Measurements from ENCODE around the gene TLR7. TPM values are rescaled to one million over a fixed set of nuclear protein-coding genes. Genes with fewer than 3 reads are reported as not detected.

The TLR7 gene
- total and polyA plus RNA-seq, 2 donors (not counting 3 experiments of a cell fraction or from before 2014, with no cell fraction given), result not detected

GRCh38 chrX:12934850-12935249 is 68.0 kb downstream of the TLR7 start:
- DNase-seq (ENCODE audit: low read depth, low spot score) (no peak), FAIRE-seq (no peak)
- TF ChIP-seq MAX (IDR thresholded peaks at IDR 0.05; ENCODE audit: insufficient read depth, insufficient read length), result no peak
- TF ChIP-seq EZH2 (IDR thresholded peaks at IDR 0.05; ENCODE audit: borderline replicate concordance, low read depth, low read length, severe bottlenecking), result no peak
- no peak for TF ChIP-seq POLR2A (IDR thresholded peaks at IDR 0.05; ENCODE audit: low read depth, low read length)
- TF ChIP-seq FOS (IDR thresholded peaks at IDR 0.05; ENCODE audit: borderline replicate concordance, insufficient read depth, low read length), result no peak
- no peak for TF ChIP-seq POLR2AphosphoS5 (IDR thresholded peaks at IDR 0.05; ENCODE audit: insufficient read depth, low read depth, low read length)
- no peak for TF ChIP-seq CTCF (IDR thresholded peaks at IDR 0.05; ENCODE audit: extremely low read depth in 1 of 2, insufficient read depth in 1 of 2, low read depth in 1 of 2, low read length in 2 of 2)
- no peak for TF ChIP-seq JUN (IDR thresholded peaks at IDR 0.05; ENCODE audit: borderline replicate concordance, insufficient read depth, insufficient read length, low read depth)
- TF ChIP-seq GATA2 (IDR thresholded peaks at IDR 0.05; ENCODE audit: insufficient read depth, insufficient read length, low read depth, low read length), result no peak
- TF ChIP-seq MYC (IDR thresholded peaks at IDR 0.05; ENCODE audit: low read depth, low read length), result no peak
- H3K9me1 ChIP-seq (replicated peaks; ENCODE audit: control insufficient read depth, extremely low read depth, insufficient read depth, low read length), result no peaks in the 10 kb centered on the region
- no peak overlapping the region for H3K27ac ChIP-seq (ENCODE audit: insufficient read depth, low read depth, low read length)
- no peaks in the 10 kb centered on the region for H3K4me1 ChIP-seq (ENCODE audit: control insufficient read depth, extremely low read depth, insufficient read depth, low read length)
- ChIA-PET POLR2A (no interaction called here), CTCF (no interaction called here)
- H2AFZ ChIP-seq (ENCODE audit: low read depth, low read length), result no peak overlapping the region
- dilution Hi-C loops (cut with MboI; ENCODE audit: extremely low pct_ligation_motif_present, low sequenced_read_pairs), result no loop called here
- no TSS peak for BruUV-seq (replicated peaks)
- H3K36me3 ChIP-seq (ENCODE audit: control insufficient read depth in 2 of 2, extremely low read depth in 1 of 2, insufficient read depth in 2 of 2, low read length in 2 of 2), result no peaks in the 10 kb centered on the region
- no peaks in the 10 kb centered on the region for H3K79me2 ChIP-seq (ENCODE audit: control insufficient read depth, insufficient read depth, low read length)
- intact Hi-C loops (cut with micrococcal nuclease), result no loop called here
- no peak overlapping the region for H3K4me2 ChIP-seq (ENCODE audit: insufficient read depth, low read length)
- no peak overlapping the region for H3K4me3 ChIP-seq (replicated peaks in 1 of 3; ENCODE audit: insufficient read depth in 1 of 3, low read depth in 1 of 3, low read length in 3 of 3)
- H3K27me3 ChIP-seq (ENCODE audit: control insufficient read depth in 2 of 2, insufficient read depth in 2 of 2, low read length in 2 of 2), result no peaks in the 10 kb centered on the region
- H3K9me3 ChIP-seq (replicated peaks; ENCODE audit: control insufficient read depth, insufficient read depth, low read length), result no peaks in the 10 kb centered on the region
- H3K9ac ChIP-seq (replicated peaks; ENCODE audit: extremely low read depth, insufficient read depth, low read length), result no peak overlapping the region
- no peaks in the 10 kb centered on the region for H4K20me1 ChIP-seq (replicated peaks; ENCODE audit: control insufficient read depth, extremely low read depth, insufficient read depth, low read length)

All from endothelial cell of umbilical vein (primary cell).